Activated naive CD4-positive, alpha-beta T cell treated with Interleukin-2 at 50 U/mL for 16 hours (primary cell): ENCODE data around the gene CD8A.

Source experiments
- DNase-seq: peaks from one replicate; pipeline ENCODE4 v3.0.0-alpha.2; 2020

CD8A gene

DNA sequence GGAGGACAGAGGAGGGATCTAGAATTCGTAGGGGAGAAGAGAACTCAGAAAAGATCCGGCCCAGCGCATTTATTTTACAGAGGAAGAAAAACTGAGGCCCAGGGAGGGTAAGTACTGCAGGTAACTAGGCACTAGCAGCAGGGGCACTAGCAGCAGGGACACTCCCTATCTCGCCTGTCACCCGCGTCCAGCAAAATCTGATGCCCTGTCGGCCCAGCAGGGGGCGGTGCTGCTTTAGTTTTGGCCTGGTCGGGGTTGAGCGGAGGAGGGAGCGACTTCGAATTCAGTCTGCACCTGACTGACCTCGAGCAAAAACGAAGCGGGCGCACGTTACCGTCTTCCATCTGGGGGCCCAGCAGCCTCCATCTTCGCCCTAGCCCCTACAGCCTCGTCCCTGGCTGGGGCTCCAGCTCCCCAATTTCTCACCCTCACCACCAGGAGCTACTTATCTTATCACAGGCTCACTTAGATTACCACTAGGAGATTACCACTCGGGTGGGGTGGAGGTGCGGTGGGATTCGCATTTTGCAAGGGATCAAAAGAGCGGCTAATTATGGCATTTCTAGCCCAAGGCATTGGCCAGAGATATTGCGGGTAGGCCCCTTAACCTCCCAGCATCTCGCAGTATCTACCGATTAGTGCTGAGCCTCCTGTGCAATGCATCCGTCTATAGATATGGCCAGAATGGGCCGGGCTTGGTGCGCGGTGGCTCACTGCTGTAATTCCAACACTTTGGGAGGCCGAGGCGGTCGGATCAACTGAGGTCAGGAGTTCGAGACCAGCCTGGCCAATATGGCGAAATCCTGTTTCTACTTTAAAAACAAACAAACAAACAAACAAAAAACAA is 17.8 kb upstream of the CD8A start:
- DNase-seq: peak; percentile 93

DNA sequence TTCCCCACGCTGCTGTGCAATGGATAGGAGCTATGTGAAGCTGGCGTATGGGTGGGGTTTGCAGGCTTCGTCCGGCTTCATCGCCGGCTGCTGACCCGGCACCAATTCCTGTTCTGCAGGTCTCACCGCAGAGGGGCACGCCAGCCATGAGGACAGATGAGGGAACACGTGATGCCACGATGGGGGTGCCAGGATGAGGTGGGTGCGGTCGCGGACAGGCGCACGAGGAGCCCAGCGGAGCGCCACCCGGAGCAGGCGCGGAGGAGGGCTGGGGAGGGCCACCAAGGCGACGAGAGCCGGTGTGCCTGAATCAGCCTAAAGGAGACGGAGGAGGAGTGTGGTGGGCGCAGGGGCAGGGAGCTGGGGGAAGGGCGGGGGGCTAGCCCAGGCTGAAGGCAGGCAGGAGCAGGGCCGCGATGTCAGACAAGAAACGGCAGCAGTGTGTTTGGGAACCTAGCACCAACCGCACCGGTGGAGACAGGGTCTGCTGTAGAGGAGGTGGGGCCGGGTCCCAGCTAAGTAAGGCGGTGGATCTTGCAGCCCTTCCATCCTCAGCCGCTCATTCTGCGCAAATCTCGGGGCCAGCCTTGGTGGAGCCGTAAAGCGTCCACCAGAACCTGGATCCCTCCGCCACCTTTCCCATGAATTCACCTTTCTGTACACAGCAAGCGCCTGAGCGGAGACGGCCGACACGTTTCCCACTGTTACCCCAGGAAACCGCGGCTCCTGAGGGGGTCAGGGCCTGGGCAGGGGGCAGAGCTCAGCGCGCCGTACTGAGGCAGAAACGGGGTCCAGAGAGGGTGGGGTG is 17.0 kb upstream of the CD8A start:
- peak; percentile 24 for DNase-seq

GRCh38 chr2:86807133-86807467 is 16.4 kb upstream of the CD8A start:
- no peak for DNase-seq

DNA sequence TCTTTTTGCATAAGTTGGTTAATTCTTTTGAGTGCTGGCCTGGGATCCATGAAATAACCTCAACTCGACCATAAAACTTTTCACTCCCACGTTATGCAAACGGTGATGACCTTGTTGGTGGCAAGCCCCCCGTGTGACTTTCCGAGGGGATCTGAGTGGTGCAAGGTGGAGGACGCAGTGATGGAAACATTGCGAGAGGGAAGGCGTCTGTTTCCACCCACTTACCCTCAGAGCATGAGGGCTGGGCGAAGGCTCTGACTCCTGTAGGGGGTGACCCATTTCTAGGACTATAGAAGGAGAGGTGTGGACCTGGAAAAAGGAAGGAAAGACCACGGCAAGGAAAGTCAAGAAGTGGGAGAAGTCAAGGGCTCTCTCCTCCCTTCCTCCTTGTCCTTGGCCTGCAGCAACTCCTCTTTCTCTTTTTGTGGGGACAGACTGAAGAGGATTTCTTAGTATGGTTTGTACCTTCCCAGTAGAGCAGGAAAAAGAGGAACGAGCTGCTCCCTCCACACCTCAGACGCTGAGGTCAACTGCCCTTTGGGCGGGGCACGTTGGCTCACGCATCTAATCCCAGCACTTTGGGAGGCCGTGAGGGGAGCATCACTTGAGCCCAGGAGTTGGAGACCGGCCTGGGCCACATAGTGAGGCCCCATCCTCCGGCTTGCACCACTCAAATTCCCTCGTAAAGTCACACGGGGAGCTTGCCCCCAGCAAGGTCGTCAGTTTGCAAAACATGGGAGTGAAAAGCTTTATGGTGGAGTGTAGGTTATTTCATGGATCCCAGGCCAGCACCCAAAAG is 15.5 kb upstream of the CD8A start:
- DNase-seq: no peak

- no peak for DNase-seq
These were observed 10.3 kb upstream of the CD8A start for GRCh38 chr2:86800856-86801567.

DNA sequence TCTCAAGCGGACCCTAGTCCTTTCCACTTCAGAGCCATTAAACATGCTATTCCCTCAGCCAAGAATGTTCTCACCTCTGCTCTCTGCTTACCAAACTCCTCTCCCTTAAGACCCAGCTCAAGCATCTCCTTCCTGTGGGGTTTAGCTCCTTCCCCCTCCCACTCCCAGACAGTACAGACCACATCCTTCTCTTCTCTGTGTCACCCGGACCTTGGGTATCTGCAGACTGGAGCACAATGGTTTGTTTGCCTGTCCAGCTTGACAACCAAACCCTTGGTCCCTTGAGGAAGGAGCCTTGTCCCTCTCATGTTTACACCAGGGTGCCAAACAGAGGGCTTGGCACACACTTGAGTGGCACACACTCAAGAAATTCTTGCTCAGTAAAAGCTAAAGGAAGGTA is 4.1 kb upstream of the CD8A start:
- no peak for DNase-seq

GRCh38 chr2:86793752-86794151 is 3.0 kb upstream of the CD8A start:
- no peak for DNase-seq

DNA sequence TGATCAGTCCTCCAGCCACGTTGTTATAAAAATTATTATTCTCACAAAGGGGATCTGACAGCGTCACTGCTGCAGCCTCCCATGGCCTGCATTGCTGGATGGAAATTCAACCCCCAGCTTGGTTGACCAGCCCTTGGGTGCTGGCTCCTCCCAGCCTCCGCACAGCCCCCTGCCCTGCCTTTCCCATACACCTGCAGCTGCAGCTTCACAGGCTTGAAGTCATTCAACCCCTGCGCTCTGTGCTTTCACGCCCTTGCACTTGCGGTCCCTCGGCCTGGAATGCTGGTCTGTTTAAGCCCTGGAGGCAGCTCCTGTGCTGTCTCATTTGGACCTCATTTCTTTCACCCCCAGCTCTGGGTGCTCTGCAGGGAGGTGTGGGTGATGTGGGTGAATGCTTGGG is 860 bp upstream of the CD8A start:
- no peak for DNase-seq

GRCh38 chr2:86790134-86790675 is 508 bp downstream of the CD8A start:
- no peak for DNase-seq

DNA sequence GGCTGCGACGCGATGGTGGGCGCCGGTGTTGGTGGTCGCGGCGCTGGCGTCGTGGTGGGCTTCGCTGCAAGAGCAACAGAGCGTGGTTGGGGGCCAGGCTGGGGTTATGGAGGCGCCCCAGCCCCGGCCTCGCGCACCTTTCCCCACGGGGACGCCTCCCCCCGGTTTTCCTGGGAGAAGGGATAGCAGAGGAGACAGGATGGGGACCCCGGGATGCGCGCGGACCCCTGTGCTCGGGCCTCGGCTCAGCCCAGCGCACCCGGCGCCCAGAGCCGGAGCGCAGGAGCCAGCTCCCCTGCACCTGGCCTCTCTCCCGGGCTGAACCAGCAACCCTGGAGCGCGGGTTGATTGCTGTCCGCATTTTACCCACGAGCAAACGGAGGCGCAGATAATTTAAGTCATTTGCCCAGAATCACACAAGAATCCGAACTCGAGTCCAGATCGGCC is 1.0 kb downstream of the CD8A start:
- DNase-seq: no peak

DNA sequence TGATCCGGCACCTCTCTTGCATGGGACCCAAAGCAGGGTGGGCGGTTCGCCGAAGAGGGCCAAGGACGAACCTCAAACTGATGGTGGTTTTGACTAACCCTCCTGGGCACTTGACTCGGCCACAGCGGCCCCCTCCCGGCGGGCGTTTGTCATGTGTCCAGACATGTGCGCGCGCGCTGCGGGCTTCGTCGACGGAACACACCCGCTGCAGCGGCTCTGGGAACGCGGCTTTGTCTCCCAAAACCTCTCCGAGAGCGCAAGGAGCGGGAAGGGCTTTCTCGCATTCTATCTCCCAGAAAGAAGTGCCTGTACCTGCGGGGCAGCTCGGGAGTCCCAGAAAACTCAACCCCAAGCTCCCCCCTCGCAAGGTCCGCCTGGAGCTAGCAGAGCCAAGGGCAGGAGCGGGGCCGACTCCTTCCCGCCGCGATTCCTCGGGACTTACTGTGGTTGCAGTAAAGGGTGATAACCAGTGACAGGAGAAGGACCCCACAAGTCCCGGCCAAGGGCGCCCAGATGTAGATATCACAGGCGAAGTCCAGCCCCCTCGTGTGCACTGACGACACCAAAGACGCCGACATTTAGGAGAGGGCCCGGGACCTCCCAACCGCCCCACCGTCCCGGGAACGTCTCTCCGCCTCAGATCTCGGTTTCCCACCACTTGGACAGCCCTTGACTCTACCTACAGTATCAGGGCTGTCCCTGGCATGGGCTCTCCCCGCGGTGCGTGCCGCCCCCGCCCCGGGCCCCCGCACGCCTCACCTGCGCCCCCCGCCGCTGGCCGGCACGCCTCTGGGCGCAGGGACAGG is 1.6 kb downstream of the CD8A start:
- DNase-seq: no peak

DNA sequence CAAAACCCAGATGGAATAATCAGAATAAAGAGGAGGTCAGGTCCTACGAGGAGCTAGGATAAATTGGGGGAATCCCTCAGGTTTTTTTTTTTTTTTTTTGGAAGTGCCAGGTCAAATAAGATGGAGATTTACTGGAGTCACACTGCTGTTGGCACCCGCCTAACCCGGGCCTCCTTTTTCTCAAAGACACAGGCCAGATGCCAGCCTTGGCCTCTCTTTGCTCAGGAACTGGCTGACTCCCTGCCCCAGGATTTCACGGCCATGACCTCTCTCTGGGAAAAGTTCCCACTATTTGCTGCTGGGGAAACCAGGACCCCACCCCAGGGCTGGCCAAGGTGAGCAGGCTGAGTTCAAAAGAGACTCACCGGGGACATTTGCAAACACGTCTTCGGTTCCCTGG is 2.5 kb downstream of the CD8A start:
- DNase-seq: no peak

DNA sequence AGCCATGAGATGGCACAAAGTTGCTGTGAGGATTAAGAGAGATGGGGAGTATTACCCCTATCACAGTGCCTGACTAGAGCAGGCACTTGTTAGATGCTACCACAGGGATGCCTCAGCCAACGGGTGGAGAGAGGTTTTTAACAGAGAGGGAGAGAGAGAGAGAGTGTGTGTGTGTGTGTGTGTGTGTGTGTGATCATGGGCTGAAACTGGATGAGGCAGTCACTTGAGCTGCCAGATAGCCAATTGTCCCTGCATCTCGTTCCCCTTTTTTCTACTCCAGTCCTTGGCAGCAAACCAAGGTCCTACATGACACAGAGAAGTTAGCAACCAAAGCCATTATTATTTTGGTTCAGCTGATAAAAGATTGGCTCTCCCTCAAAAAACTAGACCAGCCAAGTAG is 3.0 kb downstream of the CD8A start:
- no peak for DNase-seq

DNA sequence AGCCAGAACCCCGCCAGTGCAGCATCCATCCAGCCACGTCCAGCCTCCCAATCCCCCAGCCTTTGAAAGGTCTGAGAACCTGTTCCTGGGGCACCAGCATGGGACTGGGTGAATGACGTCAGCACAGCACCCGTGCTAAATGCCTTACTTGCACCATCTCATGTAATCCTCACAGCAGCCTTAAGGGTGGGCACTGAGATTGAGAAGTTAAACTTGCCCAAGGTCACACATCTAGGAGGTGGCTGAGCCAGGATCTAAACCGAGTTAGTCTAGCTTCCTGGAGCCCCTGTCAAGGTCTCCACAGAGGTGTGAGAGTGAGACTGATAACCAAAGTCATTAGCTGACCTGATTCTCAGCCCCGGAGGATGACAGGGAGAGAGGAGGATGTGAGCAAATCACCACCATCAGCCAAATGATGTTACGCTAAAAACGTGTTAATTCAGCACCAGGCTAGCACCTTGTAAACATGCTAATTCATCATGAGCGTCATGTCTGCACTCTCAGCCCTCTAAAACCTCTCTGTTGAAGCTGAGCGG is 4.6 kb downstream of the CD8A start:
- DNase-seq: no peak

DNA sequence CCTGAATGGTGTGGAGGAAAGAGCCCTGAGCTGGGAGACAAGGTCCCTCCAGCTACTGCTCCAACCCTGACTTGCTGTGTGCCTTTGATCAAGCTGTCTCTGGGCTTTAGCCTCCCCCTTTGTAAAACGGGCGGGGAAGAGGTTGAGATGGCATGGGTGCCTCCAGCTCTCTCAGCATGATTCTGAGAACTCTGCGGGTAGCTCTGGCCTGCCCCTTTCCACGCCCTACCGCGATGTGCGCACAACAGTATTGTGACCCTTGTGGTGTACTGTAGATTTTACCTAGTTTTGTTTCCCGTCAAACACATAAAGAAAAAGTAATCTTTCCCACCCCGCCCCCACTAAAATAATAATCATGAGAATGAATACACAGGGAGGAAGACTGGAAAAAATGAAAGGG is 5.3 kb downstream of the CD8A start:
- no peak for DNase-seq

DNA sequence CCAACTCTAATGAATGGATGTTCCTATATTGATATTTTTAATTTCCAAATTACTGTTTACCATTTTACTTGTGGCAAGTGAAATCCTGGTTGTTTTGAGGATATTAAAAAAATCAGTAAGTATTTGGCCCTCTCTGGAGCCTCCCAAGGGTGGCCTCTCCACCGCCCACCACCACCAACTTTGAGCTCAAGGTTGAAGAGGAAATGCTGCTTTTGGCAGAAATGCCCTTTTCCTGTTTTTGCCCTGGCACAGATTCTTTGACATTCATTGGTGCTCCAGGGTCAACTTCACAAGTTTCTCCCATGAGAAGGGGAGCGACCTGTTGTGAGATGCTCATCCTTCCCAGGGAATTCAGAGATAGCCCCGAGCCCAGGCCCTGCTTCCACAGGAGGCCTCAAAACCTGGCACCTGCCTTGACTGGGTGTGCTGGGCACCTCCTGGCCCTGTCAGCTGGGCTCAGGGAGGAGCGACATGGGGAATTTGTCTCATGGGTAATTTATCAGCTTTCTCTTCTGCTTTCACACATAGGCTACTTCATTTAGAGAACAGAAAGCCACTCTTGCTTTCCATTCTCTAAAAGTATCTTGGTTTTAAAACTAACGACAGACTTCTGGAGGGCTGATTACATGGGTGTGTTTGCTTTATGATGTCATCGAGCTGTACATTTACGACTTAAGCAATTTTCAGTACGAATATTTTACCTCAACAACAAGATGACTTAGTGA is 6.9 kb downstream of the CD8A start:
- DNase-seq: no peak

DNA sequence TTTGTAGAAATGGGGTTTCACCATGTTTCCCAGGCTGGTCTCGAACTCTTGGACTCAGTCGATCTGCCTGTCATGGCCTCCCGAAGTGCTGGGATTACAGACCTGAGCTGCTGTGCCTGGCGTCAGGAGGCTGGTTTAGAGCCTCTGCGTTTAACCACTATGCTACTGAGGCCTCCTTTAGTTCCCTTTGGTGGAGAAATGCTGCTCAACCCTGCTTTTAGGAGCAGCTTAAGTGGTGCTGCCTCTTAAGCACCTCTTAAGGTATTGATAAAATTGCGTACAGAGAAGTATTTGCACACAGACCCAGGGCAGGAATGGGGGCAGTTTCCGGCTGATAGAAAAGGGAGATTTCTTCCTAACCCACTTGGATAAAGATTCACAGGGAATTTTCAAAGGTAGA is 8.0 kb downstream of the CD8A start:
- no peak for DNase-seq

DNA sequence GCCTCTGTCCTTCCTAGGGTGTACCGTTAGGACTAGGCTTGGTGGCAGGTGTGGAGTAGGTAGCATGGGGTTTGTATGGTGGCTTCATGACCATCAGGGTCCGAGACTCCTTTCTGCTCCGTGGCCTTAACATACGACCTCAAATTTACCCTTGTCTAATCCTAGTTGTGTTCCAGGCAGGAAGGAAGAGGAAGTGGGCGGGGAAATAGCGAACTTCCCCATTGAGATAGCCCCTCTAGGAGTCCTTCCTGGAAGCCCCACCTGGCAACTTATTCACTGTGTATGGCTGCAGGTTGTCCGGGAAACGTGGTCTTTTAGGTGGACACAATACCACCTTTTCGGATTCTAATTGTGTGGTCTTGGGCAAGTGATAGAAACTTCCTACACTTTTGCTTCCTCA is 9.3 kb downstream of the CD8A start:
- no peak for DNase-seq

GRCh38 chr2:86779971-86780370 is 10.7 kb downstream of the CD8A start:
- DNase-seq: no peak

DNA sequence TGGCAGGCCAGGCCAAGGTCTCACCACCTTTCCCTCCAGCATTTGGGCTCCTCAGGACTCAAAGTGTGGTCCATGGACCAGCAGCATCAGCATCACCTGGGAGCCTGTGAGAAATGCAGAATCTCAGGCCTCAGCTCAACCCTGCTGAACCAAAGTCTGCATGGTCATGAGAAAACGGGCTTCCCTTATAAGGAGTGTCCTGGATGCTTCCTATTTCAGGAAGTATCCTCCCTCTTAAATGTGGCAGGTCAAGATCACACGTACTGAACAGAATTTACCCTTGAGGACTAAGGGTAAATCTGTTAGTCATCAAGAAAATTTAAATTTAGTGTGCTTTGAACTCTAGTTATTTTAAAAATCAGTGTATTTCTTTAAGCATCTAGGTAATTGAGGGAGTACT is 11.8 kb downstream of the CD8A start:
- DNase-seq: no peak

DNA sequence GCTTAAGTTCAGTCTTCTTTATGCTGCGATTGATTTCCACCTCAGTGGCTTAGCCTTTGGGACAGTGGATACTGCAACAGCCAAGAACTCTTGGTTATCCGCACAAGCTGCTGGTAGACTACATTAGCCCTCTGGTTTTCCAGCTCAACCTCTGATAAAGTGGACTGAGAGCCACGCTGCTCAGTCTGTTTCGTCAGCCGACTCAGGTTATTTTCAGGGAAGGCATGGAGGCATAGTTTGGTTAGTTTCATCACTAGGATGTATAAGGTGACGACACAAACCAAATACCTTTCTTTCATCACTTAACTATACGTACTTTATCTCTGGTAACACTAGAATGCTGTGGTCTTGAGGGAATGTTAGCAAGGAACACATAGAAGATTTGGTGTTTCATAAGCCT is 14.2 kb downstream of the CD8A start:
- DNase-seq: no peak
